K562 treated with DMSO at 1 percent for 24 hours (cell line): Measurements from ENCODE around the gene QKI. TPM values are rescaled to one million over a fixed set of nuclear protein-coding genes. Genes with fewer than 3 reads are reported as not detected.

Experiments
- total RNA-seq: library from RNA; unstranded; fragments of 300-600 nt; gene quantifications from 2 replicates; pipeline ENCODE4 v1.2.3, GENCODE V29; 2022; ENCODE audit warnings: low read depth; ENCODE audit not compliant: insufficient read depth

QKI gene
- 78.7 and 88.8 TPM in 2 replicates for total RNA-seq

GRCh38 chr6:163414117-163414945, at the start of gene QKI:
Gene QKI (plus strand): TSS chr6:163414718. CDS start chr6:163415194, 476 bp downstream.

